Gastrocnemius medialis (tissue), 4 donors: ENCODE measurements around the gene GALK2.

Experiments used
- POLR2A ChIP-seq, 2 donors: fragments of 450-650 bp; IDR thresholded peaks; one replicate each; pipeline ENCODE4 v1.6.1; 2017; ENCODE audit warnings: antibody characterized with exemption in 2 of 2, mild to moderate bottlenecking in 2 of 2, moderate library complexity in 2 of 2
- TF ChIP-seq, protein P1 (sequence below), 5 experiments: fragments of 450-650 bp in 3 of 5; fragments of 200-600 bp in 2 of 5; sonication (generic) in 2 of 5; IDR thresholded peaks in 4 of 5; conservative IDR thresholded peaks in 1 of 5; 1 replicate in 4 of 5; 2 replicates in 1 of 5; pipeline ENCODE4 v1.5.1; 2016 to 2019; ENCODE audit warnings: antibody characterized with exemption in 5 of 5, mild to moderate bottlenecking in 3 of 5, moderate library complexity in 3 of 5

DNA sequence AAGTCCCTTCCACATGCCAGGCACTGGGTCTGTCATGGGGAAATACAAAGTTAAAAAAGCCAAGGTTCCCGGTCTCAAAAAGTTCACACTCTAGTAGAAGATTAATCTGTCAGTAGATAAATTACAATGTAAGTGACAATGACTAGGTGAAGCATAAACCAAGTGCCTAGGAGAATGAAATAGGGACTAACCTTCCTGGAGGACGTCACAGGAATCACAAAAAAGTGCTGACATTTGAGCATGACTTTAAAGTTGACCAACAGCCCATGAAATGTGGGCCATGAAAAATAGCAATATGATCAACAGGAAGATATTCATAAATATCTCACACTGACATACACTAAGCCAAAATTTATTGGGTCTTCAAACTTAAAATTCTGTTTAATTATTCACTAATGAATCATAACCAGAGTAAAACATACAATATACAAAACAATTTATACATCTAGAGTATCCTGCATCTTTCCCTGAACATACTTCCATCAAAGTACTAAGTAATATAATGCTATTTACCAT, 34.6 kb upstream of the GALK2 start:
- TF ChIP-seq, protein P1, sequence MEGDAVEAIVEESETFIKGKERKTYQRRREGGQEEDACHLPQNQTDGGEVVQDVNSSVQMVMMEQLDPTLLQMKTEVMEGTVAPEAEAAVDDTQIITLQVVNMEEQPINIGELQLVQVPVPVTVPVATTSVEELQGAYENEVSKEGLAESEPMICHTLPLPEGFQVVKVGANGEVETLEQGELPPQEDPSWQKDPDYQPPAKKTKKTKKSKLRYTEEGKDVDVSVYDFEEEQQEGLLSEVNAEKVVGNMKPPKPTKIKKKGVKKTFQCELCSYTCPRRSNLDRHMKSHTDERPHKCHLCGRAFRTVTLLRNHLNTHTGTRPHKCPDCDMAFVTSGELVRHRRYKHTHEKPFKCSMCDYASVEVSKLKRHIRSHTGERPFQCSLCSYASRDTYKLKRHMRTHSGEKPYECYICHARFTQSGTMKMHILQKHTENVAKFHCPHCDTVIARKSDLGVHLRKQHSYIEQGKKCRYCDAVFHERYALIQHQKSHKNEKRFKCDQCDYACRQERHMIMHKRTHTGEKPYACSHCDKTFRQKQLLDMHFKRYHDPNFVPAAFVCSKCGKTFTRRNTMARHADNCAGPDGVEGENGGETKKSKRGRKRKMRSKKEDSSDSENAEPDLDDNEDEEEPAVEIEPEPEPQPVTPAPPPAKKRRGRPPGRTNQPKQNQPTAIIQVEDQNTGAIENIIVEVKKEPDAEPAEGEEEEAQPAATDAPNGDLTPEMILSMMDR (IDR thresholded peaks at IDR 0.05 in 4 of 5, conservative IDR thresholded peaks at IDR 0.05 in 1 of 5) = no peak
- no peak for TF ChIP-seq POLR2A (IDR thresholded peaks at IDR 0.05)
